IMR-90 (cell line): ENCODE results near the gene NGFR. TPM values are rescaled to one million over a fixed set of nuclear protein-coding genes. Genes with fewer than 3 reads are reported as not detected.

Source experiments
- ATAC-seq: fragments of 200-7000 bp; cut with Tn5 transposase; 2 replicates; pipeline ENCODE4 v1.9.1; 2020; ENCODE audit warnings: low read depth, mild to moderate bottlenecking, moderate library complexity
- BruUV-seq: library from RNA; stranded (reverse); fragments of 400-500 nt; replicated peaks from 2 replicates; lab custom pipeline; 2021; lab: Mats Ljungman, UMichigan
- CTCF ChIA-PET: fragments of 300-600 bp; formaldehyde crosslinking; extraction: SDS; loops from one replicate; lab custom pipeline; 2021; ENCODE audit warnings: antibody characterized with exemption; lab: Yijun Ruan, JAX
- POLR2A ChIA-PET: fragments of 300-600 bp; sonication (Branson Sonifier 250); formaldehyde crosslinking; loops from one replicate; lab custom pipeline; 2022; ENCODE audit warnings: antibody characterized with exemption; ENCODE audit not compliant: unreplicated experiment; lab: Charles Lee
- DNase-seq: peaks from one replicate; pipeline ENCODE4 v3.0.0; 2013
- H2AFZ ChIP-seq: replicated peaks from 2 replicates; pipeline ENCODE3; 2013; ENCODE audit warnings: low read length, mild to moderate bottlenecking; ENCODE audit not compliant: poor library complexity
- H2AK5ac ChIP-seq: 2 replicates; pipeline ENCODE4 v1.6.1; 2013; ENCODE audit warnings: low read depth, low read length, inconsistent platforms
- H2AK9ac ChIP-seq: replicated peaks from 2 replicates; pipeline ENCODE3; 2013; ENCODE audit warnings: mild to moderate bottlenecking, low read depth, low read length, moderate library complexity; ENCODE audit not compliant: poor library complexity
- H2BK120ac ChIP-seq: 2 replicates; pipeline ENCODE4 v1.6.1; 2013; ENCODE audit warnings: low read depth, low read length, inconsistent platforms
- H2BK15ac ChIP-seq: 3 replicates; pipeline ENCODE4 v1.6.1; 2013; ENCODE audit warnings: low read depth, low read length, inconsistent platforms
- H2BK20ac ChIP-seq: 2 replicates; pipeline ENCODE4 v1.6.1; 2013; ENCODE audit warnings: low read depth, mild to moderate bottlenecking, inconsistent platforms, low read length, moderate library complexity
- H2BK5ac ChIP-seq: 2 replicates; pipeline ENCODE4 v1.6.1; 2013; ENCODE audit warnings: mild to moderate bottlenecking, low read depth, low read length, inconsistent platforms; ENCODE audit not compliant: poor library complexity, severe bottlenecking
- H3K14ac ChIP-seq: replicated peaks from 2 replicates; pipeline ENCODE4 v1.6.1; 2013; ENCODE audit warnings: low read depth, low read length, inconsistent platforms
- H3K18ac ChIP-seq: 2 replicates; pipeline ENCODE4 v1.6.1; 2013; ENCODE audit warnings: low read depth, low read length, control low read depth
- H3K23ac ChIP-seq: 2 replicates; pipeline ENCODE4 v1.6.1; 2013; ENCODE audit warnings: low read depth, low read length, inconsistent platforms
- H3K27ac ChIP-seq: 2 replicates; pipeline ENCODE4 v1.5.1; 2013; ENCODE audit warnings: mild to moderate bottlenecking, control low read depth, low read length; ENCODE audit not compliant: insufficient read depth
- H3K27me3 ChIP-seq: 2 replicates; pipeline ENCODE4 v1.6.1; 2013; ENCODE audit warnings: low read length; ENCODE audit not compliant: control insufficient read depth, insufficient read depth
- H3K36me3 ChIP-seq: 2 replicates; pipeline ENCODE4 v1.6.1; 2013; ENCODE audit warnings: low read length, mixed read lengths; ENCODE audit not compliant: control insufficient read depth, insufficient read depth
- H3K4ac ChIP-seq: 2 replicates; pipeline ENCODE4 v1.6.1; 2013; ENCODE audit warnings: low read depth, low read length, inconsistent platforms
- H3K4me1 ChIP-seq: 2 replicates; pipeline ENCODE4 v1.6.1; 2013; ENCODE audit warnings: low read length, mixed read lengths; ENCODE audit not compliant: control insufficient read depth, insufficient read depth
- H3K4me2 ChIP-seq: 2 replicates; pipeline ENCODE4 v1.6.1; 2013; ENCODE audit warnings: low read depth, mild to moderate bottlenecking, control low read depth, low read length, moderate library complexity
- H3K4me3 ChIP-seq: 2 replicates; pipeline ENCODE4 v1.5.1; 2013; ENCODE audit warnings: low read depth, mild to moderate bottlenecking, control low read depth, low read length, moderate library complexity; ENCODE audit not compliant: insufficient read depth
- H3K56ac ChIP-seq: 2 replicates; pipeline ENCODE4 v1.6.1; 2013; ENCODE audit warnings: low read length, inconsistent platforms; ENCODE audit not compliant: insufficient read depth; ENCODE audit errors: extremely low read depth
- H3K79me1 ChIP-seq, 2 experiments: 2 replicates each; pipeline ENCODE4 v1.6.1; 2013; ENCODE audit warnings: low read length in 2 of 2, inconsistent platforms in 1 of 2, low read depth in 1 of 2
- H3K9ac ChIP-seq: 2 replicates; pipeline ENCODE4 v1.6.1; 2013; ENCODE audit warnings: low read depth, low read length, control low read depth
- H3K9me1 ChIP-seq: 2 replicates; pipeline ENCODE4 v1.6.1; 2013; ENCODE audit warnings: low read length, inconsistent platforms; ENCODE audit not compliant: insufficient read depth
- H3K9me3 ChIP-seq: 2 replicates; pipeline ENCODE4 v1.6.1; 2013; ENCODE audit warnings: low read length; ENCODE audit not compliant: control insufficient read depth, insufficient read depth
- H4K20me1 ChIP-seq: 2 replicates; pipeline ENCODE4 v1.6.1; 2013; ENCODE audit warnings: low read length, inconsistent platforms; ENCODE audit not compliant: insufficient read depth
- H4K5ac ChIP-seq: 2 replicates; pipeline ENCODE4 v1.6.1; 2013; ENCODE audit warnings: mild to moderate bottlenecking, low read depth, low read length, control low read depth
- H4K8ac ChIP-seq, 2 experiments: 2 replicates each; pipeline ENCODE4 v1.6.1; 2013; ENCODE audit warnings: low read depth in 2 of 2, low read length in 2 of 2, control low read depth in 1 of 2, inconsistent platforms in 1 of 2
- H4K91ac ChIP-seq: 2 replicates; pipeline ENCODE4 v1.6.1; 2013; ENCODE audit warnings: low read depth, low read length, inconsistent platforms; ENCODE audit not compliant: insufficient read depth
- BHLHE40 ChIP-seq: fragments of 150-350 bp; IDR thresholded peaks from 2 replicates; pipeline ENCODE4 v1.6.1; 2016; ENCODE audit warnings: mild to moderate bottlenecking, low read depth, low read length
- CEBPB ChIP-seq: IDR thresholded peaks from 2 replicates; pipeline ENCODE4 v1.6.1; 2012; ENCODE audit warnings: low read depth, low read length, improper control_type of control experiment
- CHD1 ChIP-seq: IDR thresholded peaks from 2 replicates; pipeline ENCODE4 v1.6.1; 2012; ENCODE audit warnings: low read depth, low read length, improper control_type of control experiment
- MAFK ChIP-seq: IDR thresholded peaks from 2 replicates; pipeline ENCODE4 v1.6.1; 2012; ENCODE audit warnings: low read depth, low read length, improper control_type of control experiment
- RFX5 ChIP-seq: IDR thresholded peaks from 2 replicates; pipeline ENCODE4 v1.8.0; 2012; ENCODE audit warnings: low read depth, mild to moderate bottlenecking, low read length, moderate library complexity
- WGBS, 2 experiments: methylation state at CpG; one replicate each; pipeline versions ENCODE4 v1.1.5 to v1.1.7; 2013; ENCODE audit warnings: missing lambda C conversion rate in 2 of 2; ENCODE audit not compliant: insufficient read length in 1 of 2; ENCODE audit errors: extremely low coverage in 2 of 2; 5-methylcytosine and 5-hydroxymethylcytosine counted together
- dilution Hi-C: fragments of 300-500 bp; cut with HindIII; formaldehyde crosslinking; loops from one replicate; pipeline ENCODE4 v1.14.3; 2018; ENCODE audit warnings: low sequenced_read_pairs; ENCODE audit not compliant: unreplicated experiment
- in situ Hi-C: fragments of 300-500 bp; cut with MboI; formaldehyde crosslinking; loops from 3 replicates; pipeline ENCODE4 v1.14.3; 2019; ENCODE audit warnings: low sequenced_read_pairs, inconsistent platforms, mixed read lengths
- intact Hi-C: fragments of 100-400 bp; cut with micrococcal nuclease; formaldehyde crosslinking; loops from 2 replicates; pipeline ENCODE4 v1.10.0; 2022
- polyA plus RNA-seq, 3 experiments: library from polyadenylated mRNA; depleted of rRNA; stranded (reverse); fragments of >200 nt; gene quantifications; 2 replicates each; pipeline ENCODE4 v1.2.3, GENCODE V29; 2012; ENCODE audit warnings: low replicate concordance in 1 of 3
- total RNA-seq: library from RNA; depleted of rRNA; stranded (reverse); fragments of >200 nt; gene quantifications from 2 replicates; pipeline ENCODE4 v1.2.3, GENCODE V29; 2012
- TF ChIP-seq, protein P1 (sequence below): fragments of 150-350 bp; IDR thresholded peaks from 2 replicates; pipeline ENCODE4 v1.6.1; 2016; ENCODE audit warnings: low read depth, mild to moderate bottlenecking, low read length, moderate library complexity, borderline replicate concordance
- TF ChIP-seq, protein P2 (sequence below): conservative IDR thresholded peaks from 2 replicates; pipeline ENCODE4 v1.5.1; 2012; ENCODE audit warnings: mild to moderate bottlenecking, low read depth, low read length, improper control_type of control experiment

NGFR gene
- total and polyA plus RNA-seq, 2 of the 4 experiments (the other 2 are of a cell fraction) = 0.15 to 0.18 TPM

DNA sequence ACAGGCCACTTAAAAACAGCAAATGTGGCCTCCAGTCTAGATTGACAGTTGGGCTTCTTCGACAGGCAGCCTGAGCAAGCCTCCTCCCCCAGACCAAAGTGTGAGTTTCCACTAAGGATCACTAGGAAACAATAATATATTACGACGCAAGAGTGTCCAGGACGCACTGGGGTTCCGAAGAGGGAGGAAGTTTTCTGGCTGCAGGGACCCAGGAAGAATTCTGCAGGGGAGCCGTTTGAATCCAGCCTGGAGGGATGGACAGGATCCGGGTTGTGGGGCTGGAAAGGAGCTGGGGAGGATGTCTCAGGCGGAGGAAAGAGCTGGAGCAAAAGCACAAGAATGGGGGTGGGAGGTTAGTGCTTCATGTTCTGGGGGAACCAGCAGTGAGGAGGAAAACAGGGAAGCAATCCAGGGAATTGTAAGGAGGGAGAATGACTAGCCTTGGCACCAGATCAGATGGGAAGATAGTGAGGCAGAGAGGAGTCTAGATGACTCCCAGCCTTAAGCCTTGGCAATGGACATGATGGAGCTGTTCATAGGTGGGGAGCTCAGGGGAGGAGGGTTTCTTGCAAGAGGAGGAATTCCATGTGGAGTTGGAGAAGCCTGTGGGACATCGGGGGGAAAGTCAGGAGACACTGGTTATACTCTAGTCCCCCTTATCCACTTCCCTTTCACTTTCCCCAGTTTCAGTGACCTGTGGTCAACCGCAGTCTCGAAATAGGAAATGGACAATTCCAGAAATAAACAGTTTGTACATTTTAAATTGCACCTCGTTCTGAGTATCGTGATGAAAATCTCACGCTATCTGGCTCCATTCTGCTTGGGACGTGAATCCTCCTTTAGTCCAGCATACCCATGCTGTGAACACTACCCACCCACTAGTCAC, 26.6 kb downstream of the NGFR start (continued):
- no peak for TF ChIP-seq MAFK

DNA sequence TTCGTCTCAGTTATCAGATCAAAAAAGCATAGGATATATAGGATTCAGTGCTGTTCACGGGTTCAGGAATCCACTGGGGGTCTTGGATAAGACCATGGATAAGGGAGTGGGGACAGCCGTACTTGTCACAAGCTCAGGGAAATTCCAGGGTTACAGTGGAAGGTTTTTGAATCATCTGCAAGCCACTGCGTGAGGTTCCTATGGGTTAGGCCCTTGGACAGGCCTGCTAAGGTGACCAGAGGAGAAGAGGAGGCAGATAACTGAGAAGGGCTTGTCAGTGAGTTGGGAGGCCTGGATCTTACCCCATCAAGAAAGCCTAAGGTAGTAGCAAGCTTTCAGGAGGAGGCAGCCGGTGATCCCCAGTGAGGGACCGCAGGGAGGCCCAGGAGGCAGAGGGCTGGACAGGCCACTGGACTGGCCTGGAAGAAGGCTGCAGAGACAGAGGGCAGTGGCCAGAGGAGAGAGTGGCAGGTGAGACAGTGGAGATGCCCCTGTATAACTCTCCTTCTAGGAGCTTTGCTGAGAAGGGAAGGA, 27.3 kb downstream of the NGFR start:
- Histone ChIP-seq H3K9me1 (no peaks in the 10 kb centered on the region), H4K91ac (no peak overlapping the region), H4K5ac (no peak overlapping the region), H3K14ac (no peak overlapping the region), H3K36me3 (no peaks in the 10 kb centered on the region), H2AK9ac (no peak overlapping the region), H4K20me1 (no peaks in the 10 kb centered on the region), H3K27me3 (peaks cover 78% of the 10 kb centered on the region), H3K9ac (no peak overlapping the region), H3K4ac (no peak overlapping the region), H2AFZ (no peak overlapping the region), H2BK5ac (no peak overlapping the region), H3K23ac (no peak overlapping the region), H3K4me2 (no peak overlapping the region), H3K27ac (no peak overlapping the region), H3K4me3 (no peak overlapping the region), H2BK20ac (no peak overlapping the region), H3K56ac (no peak overlapping the region), H3K18ac (no peak overlapping the region), H3K79me1 (no peaks in the 10 kb centered on the region), H4K8ac (no peak overlapping the region), H3K4me1 (no peaks in the 10 kb centered on the region), H2AK5ac (no peak overlapping the region), H3K9me3 (no peaks in the 10 kb centered on the region), H2BK120ac (no peak overlapping the region), H2BK15ac (no peak overlapping the region)
- CTCF ChIA-PET = interaction anchor here (0.5 kb wide), 1 partner anchor 176 kb away, joined by 3 read pairs; no protein-coding TSS in a partner anchor
- POLR2A ChIA-PET = no interaction called here
- in situ Hi-C loops (no loop called here), intact Hi-C loops (no loop called here), dilution Hi-C loops (no loop called here)
- WGBS, 2 experiments = 90% methylated on average over 2 of the region's 6 CpGs; no CpG with 5 or more reads in 1 of the 2 experiments
- ATAC-seq = no peak
- BruUV-seq = no TSS peak
- TF ChIP-seq BHLHE40 (no peak), CEBPB (no peak), CHD1 (no peak), RFX5 (no peak)
- TF ChIP-seq, protein P1, sequence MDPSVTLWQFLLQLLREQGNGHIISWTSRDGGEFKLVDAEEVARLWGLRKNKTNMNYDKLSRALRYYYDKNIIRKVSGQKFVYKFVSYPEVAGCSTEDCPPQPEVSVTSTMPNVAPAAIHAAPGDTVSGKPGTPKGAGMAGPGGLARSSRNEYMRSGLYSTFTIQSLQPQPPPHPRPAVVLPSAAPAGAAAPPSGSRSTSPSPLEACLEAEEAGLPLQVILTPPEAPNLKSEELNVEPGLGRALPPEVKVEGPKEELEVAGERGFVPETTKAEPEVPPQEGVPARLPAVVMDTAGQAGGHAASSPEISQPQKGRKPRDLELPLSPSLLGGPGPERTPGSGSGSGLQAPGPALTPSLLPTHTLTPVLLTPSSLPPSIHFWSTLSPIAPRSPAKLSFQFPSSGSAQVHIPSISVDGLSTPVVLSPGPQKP = no peak
- TF ChIP-seq, protein P2, sequence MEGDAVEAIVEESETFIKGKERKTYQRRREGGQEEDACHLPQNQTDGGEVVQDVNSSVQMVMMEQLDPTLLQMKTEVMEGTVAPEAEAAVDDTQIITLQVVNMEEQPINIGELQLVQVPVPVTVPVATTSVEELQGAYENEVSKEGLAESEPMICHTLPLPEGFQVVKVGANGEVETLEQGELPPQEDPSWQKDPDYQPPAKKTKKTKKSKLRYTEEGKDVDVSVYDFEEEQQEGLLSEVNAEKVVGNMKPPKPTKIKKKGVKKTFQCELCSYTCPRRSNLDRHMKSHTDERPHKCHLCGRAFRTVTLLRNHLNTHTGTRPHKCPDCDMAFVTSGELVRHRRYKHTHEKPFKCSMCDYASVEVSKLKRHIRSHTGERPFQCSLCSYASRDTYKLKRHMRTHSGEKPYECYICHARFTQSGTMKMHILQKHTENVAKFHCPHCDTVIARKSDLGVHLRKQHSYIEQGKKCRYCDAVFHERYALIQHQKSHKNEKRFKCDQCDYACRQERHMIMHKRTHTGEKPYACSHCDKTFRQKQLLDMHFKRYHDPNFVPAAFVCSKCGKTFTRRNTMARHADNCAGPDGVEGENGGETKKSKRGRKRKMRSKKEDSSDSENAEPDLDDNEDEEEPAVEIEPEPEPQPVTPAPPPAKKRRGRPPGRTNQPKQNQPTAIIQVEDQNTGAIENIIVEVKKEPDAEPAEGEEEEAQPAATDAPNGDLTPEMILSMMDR = no peak
- DNase-seq = no peak
